Measurements from ENCODE around the gene AUTS2.

DNA sequence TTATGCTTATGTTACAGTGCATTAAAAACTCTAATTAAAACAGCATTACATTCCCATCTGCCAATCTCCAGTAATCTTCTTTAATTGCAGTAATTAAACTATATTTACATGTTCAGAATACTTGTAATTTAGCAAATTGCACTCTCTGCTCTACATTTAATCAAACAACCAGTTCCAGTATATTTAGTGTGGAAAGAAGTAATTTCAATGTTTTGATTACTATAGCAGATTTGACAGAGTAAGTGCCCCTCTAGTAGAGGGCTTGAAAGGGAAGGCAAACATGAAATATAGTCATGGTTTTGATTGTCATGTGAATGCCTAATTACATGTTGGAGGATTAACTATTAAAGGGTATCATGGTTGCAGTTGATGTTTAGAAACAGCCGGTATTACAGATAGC, 739.7 kb downstream of the AUTS2 start:
- no peak for TF ChIP-seq CTCF (IDR thresholded peaks at IDR 0.05 in 8 of 11, conservative IDR thresholded peaks at IDR 0.05 in 3 of 11)
- TF ChIP-seq POLR2AphosphoS5 (IDR thresholded peaks at IDR 0.05): no peak
- TF ChIP-seq POLR2A (IDR thresholded peaks at IDR 0.05): no peak

Measured in spleen (tissue), 7 donors.